ES-I3 (cell line): ENCODE measurements around the gene HPCA.

Experiments
- H3K36me3 ChIP-seq: 2 replicates; pipeline ENCODE4 v1.6.1; 2013; ENCODE audit warnings: mild to moderate bottlenecking, low read length, control low read depth, moderate library complexity; ENCODE audit not compliant: insufficient read depth
- H3K4me1 ChIP-seq: 2 replicates; pipeline ENCODE4 v1.6.1; 2013; ENCODE audit warnings: mild to moderate bottlenecking, control low read depth, low read length; ENCODE audit not compliant: insufficient read depth
- H3K9ac ChIP-seq: 2 replicates; pipeline ENCODE4 v1.6.1; 2013; ENCODE audit warnings: low read depth, mild to moderate bottlenecking, low read length, moderate library complexity
- H3K9me3 ChIP-seq: 2 replicates; pipeline ENCODE4 v1.6.1; 2013; ENCODE audit warnings: mild to moderate bottlenecking, low read length, moderate library complexity; ENCODE audit not compliant: control insufficient read depth, insufficient read depth

HPCA gene

GRCh38 chr1:32918179-32918578 is 31.9 kb downstream of the HPCA start:
- no peak overlapping the region for H3K9ac ChIP-seq
- no peaks in the 10 kb centered on the region for H3K9me3 ChIP-seq
- H3K36me3 ChIP-seq = no peaks in the 10 kb centered on the region
- no peaks in the 10 kb centered on the region for H3K4me1 ChIP-seq

DNA sequence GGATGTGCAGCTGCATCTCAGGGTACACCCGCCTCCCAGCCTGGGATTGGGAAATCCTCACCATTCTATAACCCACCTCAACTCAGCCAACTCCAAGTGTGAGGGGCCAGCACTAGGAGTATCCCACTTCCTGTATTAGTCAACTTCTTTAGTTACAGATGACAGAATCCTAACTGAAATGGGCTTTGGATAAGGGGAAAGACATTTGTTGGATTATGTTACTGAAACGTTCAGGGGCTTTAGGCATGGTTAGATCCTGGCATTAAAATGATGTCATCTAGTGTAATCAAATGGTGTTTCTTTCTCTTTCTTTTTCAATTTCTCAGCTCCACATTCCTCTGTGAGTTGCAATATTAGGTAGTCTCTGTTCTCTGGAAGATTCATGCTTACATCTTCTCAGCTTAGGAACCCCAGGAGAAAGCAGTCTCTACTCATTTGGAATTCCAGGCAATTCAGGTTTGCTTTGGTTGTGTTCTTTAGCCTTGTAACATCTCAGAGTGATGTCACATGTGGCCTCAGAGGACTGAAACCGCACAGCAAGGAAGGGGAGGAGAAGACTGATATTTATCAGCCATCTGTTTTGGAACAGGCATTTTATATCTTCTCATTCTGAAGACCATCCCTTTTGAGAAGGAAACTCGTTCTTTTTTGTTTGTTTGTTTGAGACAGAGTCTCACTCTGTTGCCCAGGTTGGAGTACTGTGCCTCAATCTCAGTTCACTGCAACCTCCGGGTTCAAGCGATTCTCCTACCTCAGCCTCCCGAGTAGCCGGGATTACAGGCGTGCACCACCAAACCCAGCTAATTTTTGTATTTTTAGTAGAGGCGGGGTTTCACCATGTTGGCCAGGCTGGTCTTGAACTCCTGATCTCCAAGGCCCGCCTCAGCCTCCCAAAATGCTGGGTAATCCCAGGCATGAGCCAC is 33.8 kb downstream of the HPCA start:
- no peak overlapping the region for H3K9ac ChIP-seq
- no peaks in the 10 kb centered on the region for H3K36me3 ChIP-seq
- no peaks in the 10 kb centered on the region for H3K9me3 ChIP-seq
- H3K4me1 ChIP-seq = no peaks in the 10 kb centered on the region

DNA sequence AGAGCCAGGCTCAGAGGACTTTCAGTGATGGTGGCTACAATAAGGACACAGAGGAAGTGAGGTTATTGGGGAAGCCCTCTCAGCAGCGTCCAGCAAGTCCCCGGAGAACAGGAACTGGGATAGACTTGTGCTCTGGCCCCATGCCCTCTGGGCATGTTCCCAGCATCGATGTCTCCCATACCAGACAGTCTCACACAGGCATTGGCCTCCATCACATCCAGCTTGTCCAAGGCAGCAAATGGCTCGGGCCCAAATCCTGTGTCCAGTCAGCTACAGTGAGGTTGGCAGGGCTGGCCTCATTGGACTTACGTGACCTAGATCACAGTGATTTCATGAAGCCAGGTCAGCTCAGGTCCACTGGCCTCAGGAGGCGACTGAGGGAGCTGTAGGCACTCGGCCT is 34.5 kb downstream of the HPCA start:
- Histone ChIP-seq H3K9me3 (no peaks in the 10 kb centered on the region), H3K36me3 (no peaks in the 10 kb centered on the region), H3K4me1 (no peaks in the 10 kb centered on the region), H3K9ac (no peak overlapping the region)

DNA sequence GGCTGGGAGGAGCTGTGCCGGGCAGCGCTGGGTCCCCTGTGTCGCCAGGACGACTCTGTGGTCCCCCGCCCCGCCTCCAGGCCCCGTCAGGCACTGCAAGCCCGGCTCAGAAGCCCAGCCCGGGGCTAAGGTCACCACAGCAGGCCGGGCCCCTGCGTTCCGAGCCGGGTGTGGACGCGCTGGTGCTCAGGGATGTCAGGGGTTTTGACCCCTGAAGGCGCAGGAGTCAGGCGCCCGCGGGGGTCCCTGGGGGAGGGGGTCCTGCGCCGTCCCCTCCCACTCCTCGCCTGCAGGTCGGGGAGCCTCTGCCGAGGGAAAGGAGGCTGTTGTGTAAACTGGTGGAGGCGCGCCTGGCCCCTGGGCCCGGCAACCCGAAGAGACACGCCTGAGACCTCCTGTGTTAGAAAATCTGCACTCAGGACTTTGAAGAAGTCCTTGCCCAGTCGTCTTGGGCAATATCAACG is 38.6 kb downstream of the HPCA start:
- H3K36me3 ChIP-seq = no peaks in the 10 kb centered on the region
- no peaks in the 10 kb centered on the region for H3K9me3 ChIP-seq
- H3K9ac ChIP-seq = peak overlapping the region; percentile 58; the same call in 1 of the 2 replicates
- H3K4me1 ChIP-seq = no peaks in the 10 kb centered on the region

DNA sequence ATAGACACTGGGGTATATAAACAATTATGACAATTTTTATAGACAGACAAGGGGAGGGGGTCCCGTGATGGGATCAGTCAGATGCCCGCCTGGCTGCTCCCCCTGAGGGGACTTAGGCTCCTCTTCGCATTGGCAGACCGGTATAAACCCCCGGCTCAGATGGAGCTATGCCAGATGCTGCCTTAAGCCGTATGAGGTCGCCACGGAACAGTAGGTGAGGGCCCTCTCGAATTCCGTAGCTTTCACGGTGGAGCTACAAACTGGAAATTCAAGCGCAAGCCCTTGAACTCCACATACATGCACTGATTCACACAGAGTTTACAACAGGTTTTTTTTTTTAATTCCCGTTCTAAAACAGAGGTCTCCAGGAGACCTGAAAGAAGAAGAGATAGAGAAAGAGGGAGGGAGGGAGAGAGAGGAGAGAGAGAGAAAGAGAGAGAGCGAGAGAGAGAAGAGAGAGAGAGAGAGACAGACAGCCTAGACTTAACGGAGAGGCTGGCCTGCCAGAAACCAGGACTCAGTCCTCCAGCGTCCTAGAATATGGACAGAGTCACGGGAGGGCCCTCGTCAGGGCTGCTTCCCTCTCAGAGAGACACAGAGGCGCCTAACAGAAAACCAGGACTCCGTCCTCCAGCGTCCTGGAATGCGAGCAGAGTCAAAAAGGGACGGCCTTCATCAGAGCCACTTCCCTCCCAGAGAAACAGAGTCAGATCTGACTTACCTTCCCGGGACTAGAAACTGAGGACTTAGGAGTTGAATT is 39.3 kb downstream of the HPCA start:
- Histone ChIP-seq H3K9ac (peak overlapping the region; percentile 58), H3K4me1 (no peaks in the 10 kb centered on the region), H3K36me3 (no peaks in the 10 kb centered on the region), H3K9me3 (no peaks in the 10 kb centered on the region)

- H3K9me3 ChIP-seq = no peaks in the 10 kb centered on the region
- H3K36me3 ChIP-seq = no peaks in the 10 kb centered on the region
- no peaks in the 10 kb centered on the region for H3K4me1 ChIP-seq
These were observed 40.3 kb downstream of the HPCA start for GRCh38 chr1:32926562-32926961.

GRCh38 chr1:32927441-32927840 is 41.1 kb downstream of the HPCA start:
- Histone ChIP-seq H3K4me1 (no peaks in the 10 kb centered on the region), H3K9ac (no peak overlapping the region), H3K9me3 (no peaks in the 10 kb centered on the region), H3K36me3 (no peaks in the 10 kb centered on the region)

More at GRCh38 chr1:32926562-32926961, 40.3 kb downstream of the HPCA start:
- peak overlapping the region; percentile 58; the same call in 1 of the 2 replicates for H3K9ac ChIP-seq

GRCh38 chr1:32928285-32928684 is 42.0 kb downstream of the HPCA start:
- H3K9me3 ChIP-seq = no peaks in the 10 kb centered on the region
- no peak overlapping the region for H3K9ac ChIP-seq
- H3K36me3 ChIP-seq = no peaks in the 10 kb centered on the region
- H3K4me1 ChIP-seq = no peaks in the 10 kb centered on the region

DNA sequence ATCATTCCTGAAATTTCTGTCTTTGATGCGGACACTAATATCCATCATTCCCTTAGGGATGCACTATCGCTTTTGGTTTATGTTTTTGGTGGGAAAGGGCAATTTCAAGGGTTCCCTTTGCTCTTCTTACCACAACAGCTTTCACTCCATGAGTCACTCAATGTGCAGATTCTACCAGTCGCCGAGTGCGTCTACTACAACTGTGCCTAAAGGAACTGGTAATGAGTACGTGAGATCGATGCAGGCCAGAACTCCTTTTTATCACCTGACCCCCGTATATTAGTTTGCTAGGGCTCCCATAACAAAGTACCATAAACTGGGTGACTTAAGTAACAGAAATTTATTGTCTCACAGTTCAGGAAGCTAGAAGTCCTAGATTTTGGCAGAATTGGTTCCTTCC is 42.4 kb downstream of the HPCA start:
- H3K4me1 ChIP-seq = peaks cover 3% of the 10 kb centered on the region
- no peaks in the 10 kb centered on the region for H3K36me3 ChIP-seq
- no peaks in the 10 kb centered on the region for H3K9me3 ChIP-seq
- no peak overlapping the region for H3K9ac ChIP-seq

DNA sequence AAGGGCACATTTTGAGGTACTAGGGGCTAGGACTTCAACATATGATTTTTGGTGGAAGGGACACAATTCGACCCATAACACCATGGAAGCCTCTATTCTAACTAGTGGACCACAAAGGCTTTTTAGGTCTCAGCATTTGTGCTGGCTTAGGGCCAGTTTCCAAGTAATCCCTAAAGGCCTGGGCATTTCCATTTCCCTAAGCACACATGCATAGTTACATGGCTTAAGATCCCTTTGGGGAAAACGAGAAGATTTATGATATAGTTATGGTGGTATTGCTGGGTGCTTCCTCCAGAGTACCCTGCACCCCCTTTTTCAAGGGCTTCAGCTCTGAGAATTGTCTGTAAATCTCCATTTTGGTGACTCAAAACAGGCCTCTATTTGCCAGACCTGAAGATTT is 43.1 kb downstream of the HPCA start:
- Histone ChIP-seq H3K36me3 (no peaks in the 10 kb centered on the region), H3K4me1 (peaks cover 7% of the 10 kb centered on the region), H3K9ac (no peak overlapping the region), H3K9me3 (no peaks in the 10 kb centered on the region)

DNA sequence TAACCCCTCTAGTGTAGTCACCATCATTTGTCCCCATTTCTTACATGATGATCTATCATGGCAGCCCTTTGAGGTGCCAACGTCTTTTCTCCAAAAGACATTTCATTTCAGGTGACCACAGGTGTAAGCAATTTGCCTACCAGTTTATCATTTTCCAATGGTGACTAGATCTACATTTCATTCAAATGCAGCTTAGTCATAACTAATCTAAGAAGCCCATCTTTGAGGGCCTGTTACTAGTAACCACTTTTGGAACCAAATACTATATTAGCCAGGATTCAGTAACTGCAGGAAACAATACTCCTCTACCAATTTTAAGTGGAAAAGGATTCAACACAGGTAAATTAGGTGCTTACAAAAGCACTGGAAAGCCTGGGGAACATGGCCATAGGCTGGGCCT is 45.5 kb downstream of the HPCA start:
- Histone ChIP-seq H3K36me3 (no peaks in the 10 kb centered on the region), H3K4me1 (peaks cover 7% of the 10 kb centered on the region), H3K9me3 (no peaks in the 10 kb centered on the region), H3K9ac (no peak overlapping the region)

DNA sequence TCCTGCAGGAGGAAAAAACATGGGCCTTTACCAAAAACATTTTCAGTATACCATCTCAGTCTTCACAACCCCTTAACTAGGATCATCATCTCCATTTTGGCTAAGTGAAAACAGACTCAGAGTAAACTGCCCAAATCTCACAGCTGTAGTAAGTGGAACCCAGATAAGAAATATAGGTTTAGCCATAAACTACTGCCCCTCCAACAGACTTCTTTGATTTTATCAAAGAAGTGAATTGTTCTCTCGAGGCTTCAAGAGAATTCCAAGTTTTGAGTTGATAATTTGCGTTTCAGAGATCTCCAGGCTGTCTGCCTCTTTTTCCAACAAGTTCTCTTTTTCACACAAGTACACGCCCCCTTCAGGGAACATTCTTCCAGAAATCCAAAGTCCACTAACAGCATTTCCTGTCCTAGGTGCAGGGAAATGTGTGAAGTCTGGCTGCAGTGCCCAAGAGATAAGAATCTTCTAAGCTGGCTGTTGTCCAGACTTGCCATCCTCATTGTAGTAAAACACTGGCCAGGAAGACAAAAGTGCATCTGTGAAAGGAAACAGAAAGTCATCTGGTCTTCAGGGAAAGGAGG is 47.5 kb downstream of the HPCA start:
- peaks cover 7% of the 10 kb centered on the region for H3K4me1 ChIP-seq
- peaks cover 4% of the 10 kb centered on the region; the same call in 1 of the 2 replicates for H3K36me3 ChIP-seq

GRCh38 chr1:32934535-32934934 is 48.2 kb downstream of the HPCA start:
- no peak overlapping the region for H3K9ac ChIP-seq
- peaks cover 4% of the 10 kb centered on the region; the same call in 1 of the 2 replicates for H3K36me3 ChIP-seq
- peaks cover 7% of the 10 kb centered on the region for H3K4me1 ChIP-seq
- H3K9me3 ChIP-seq = no peaks in the 10 kb centered on the region

More for the DNA sequence above, 47.5 kb downstream of the HPCA start:
- H3K9ac ChIP-seq = no peak overlapping the region
- no peaks in the 10 kb centered on the region for H3K9me3 ChIP-seq

- H3K9ac ChIP-seq = no peak overlapping the region
- H3K36me3 ChIP-seq = peaks cover 7% of the 10 kb centered on the region
- no peaks in the 10 kb centered on the region for H3K9me3 ChIP-seq
- peaks cover 7% of the 10 kb centered on the region for H3K4me1 ChIP-seq
These were observed 50.8 kb downstream of the HPCA start for GRCh38 chr1:32937061-32937460.
